WTC11 (cell line): ENCODE data around the gene PPFIBP1. TPM values are rescaled to one million over a fixed set of nuclear protein-coding genes. Genes with fewer than 3 reads are reported as not detected.
A peak's percentile ranks its signal among the peaks of the same experiment; 100 is the strongest.
"Not testable (repeated sequence)": the region's sequence is repeated elsewhere in the genome, so short reads cannot be mapped to it uniquely, and the experiment has no call there.

ENCODE experiments used
- ATAC-seq: fragments of 200-7000 bp; cut with Tn5 transposase; 2 replicates; pipeline ENCODE4 v1.10.0; 2021; ENCODE audit warnings: mild to moderate bottlenecking, moderate library complexity
- CTCF ChIA-PET: fragments of 300-600 bp; sonication (Branson Sonifier 250); formaldehyde crosslinking; loops from one replicate; lab custom pipeline; 2021; ENCODE audit warnings: antibody characterized with exemption; lab: Charles Lee
- POLR2A ChIA-PET: fragments of 350-600 bp; sonication (Branson Sonifier 250); formaldehyde crosslinking; loops from one replicate; lab custom pipeline; 2021; ENCODE audit warnings: antibody characterized with exemption; lab: Charles Lee
- DNase-seq: peaks from one replicate; pipeline ENCODE4 v3.0.0; 2021; ENCODE audit warnings: low spot score
- H3K27ac Mint-ChIP-seq: 2 replicates; pipeline ENCODE4 v1.8.0; 2021; ENCODE audit warnings: mixed read lengths
- H3K27me3 Mint-ChIP-seq: 2 replicates; pipeline ENCODE4 v1.8.0; 2021; ENCODE audit warnings: low read depth, mild to moderate bottlenecking, moderate library complexity, mixed read lengths
- H3K36me3 Mint-ChIP-seq: 2 replicates; pipeline ENCODE4 v1.8.0; 2021; ENCODE audit warnings: mixed read lengths
- H3K4me1 Mint-ChIP-seq: 2 replicates; pipeline ENCODE4 v1.8.0; 2022; ENCODE audit warnings: mixed read lengths
- H3K4me3 Mint-ChIP-seq: 2 replicates; pipeline ENCODE4 v1.8.0; 2021; ENCODE audit warnings: mild to moderate bottlenecking, moderate library complexity, mixed read lengths
- H3K9me3 Mint-ChIP-seq: 2 replicates; pipeline ENCODE4 v1.8.0; 2021; ENCODE audit warnings: mixed read lengths
- MYBL2 ChIP-seq: sonication (generic); formaldehyde crosslinking; IDR thresholded peaks from 2 replicates; pipeline ENCODE4 v1.8.1; 2023; ENCODE audit warnings: mild to moderate bottlenecking, moderate library complexity, missing genetic modification reagents
- NFE2L1 ChIP-seq: sonication (generic); formaldehyde crosslinking; IDR thresholded peaks from 2 replicates; pipeline ENCODE4 v1.8.1; 2023; ENCODE audit warnings: missing genetic modification reagents
- SOX15 ChIP-seq: fragments of 250-450 bp; sonication (Bioruptor Pico); IDR thresholded peaks from 2 replicates; pipeline ENCODE4 v1.9.0; 2021; ENCODE audit warnings: mild to moderate bottlenecking
- TEAD1 ChIP-seq: sonication (generic); formaldehyde crosslinking; IDR thresholded peaks from 2 replicates; pipeline ENCODE4 v1.8.0; 2022; ENCODE audit warnings: mild to moderate bottlenecking, missing genetic modification reagents
- TEAD4 ChIP-seq: sonication (generic); formaldehyde crosslinking; IDR thresholded peaks from 2 replicates; pipeline ENCODE4 v1.8.0; 2022; ENCODE audit warnings: mild to moderate bottlenecking, missing genetic modification reagents
- ZBTB21 ChIP-seq: sonication (generic); formaldehyde crosslinking; IDR thresholded peaks from 2 replicates; pipeline ENCODE4 v1.8.1; 2023; ENCODE audit warnings: mild to moderate bottlenecking, missing genetic modification reagents, borderline replicate concordance
- ZNF232 ChIP-seq: sonication (generic); formaldehyde crosslinking; IDR thresholded peaks from 2 replicates; pipeline ENCODE4 v1.8.0; 2022; ENCODE audit warnings: mild to moderate bottlenecking, missing genetic modification reagents
- ZNF263 ChIP-seq: sonication (generic); formaldehyde crosslinking; IDR thresholded peaks from 2 replicates; pipeline ENCODE4 v1.8.1; 2022; ENCODE audit warnings: low read depth, mild to moderate bottlenecking, moderate library complexity, missing genetic modification reagents
- ZNF396 ChIP-seq: fragments of 250-450 bp; sonication (Bioruptor Pico); IDR thresholded peaks from 2 replicates; pipeline ENCODE4 v1.8.0; 2021; ENCODE audit warnings: mild to moderate bottlenecking, moderate library complexity, borderline replicate concordance
- ZNF416 ChIP-seq: fragments of 250-450 bp; sonication (Bioruptor Pico); IDR thresholded peaks from 2 replicates; pipeline ENCODE4 v1.9.0; 2021; ENCODE audit warnings: mild to moderate bottlenecking, inconsistent platforms
- total RNA-seq: library from RNA; stranded (reverse); gene quantifications from 3 replicates; pipeline ENCODE4 v1.2.3, GENCODE V29; 2021
- TF ChIP-seq, protein P1 (sequence below): sonication (generic); formaldehyde crosslinking; IDR thresholded peaks from 2 replicates; pipeline ENCODE4 v1.8.0; 2022; ENCODE audit warnings: mild to moderate bottlenecking, missing genetic modification reagents
- TF ChIP-seq, protein P2 (sequence below): sonication (generic); formaldehyde crosslinking; IDR thresholded peaks from 2 replicates; pipeline ENCODE4 v1.8.1; 2023; ENCODE audit warnings: mild to moderate bottlenecking, missing genetic modification reagents
- TF ChIP-seq, protein P3 (sequence below): sonication (generic); formaldehyde crosslinking; IDR thresholded peaks from 2 replicates; pipeline ENCODE4 v1.8.0; 2023; ENCODE audit warnings: missing genetic modification reagents, mild to moderate bottlenecking, borderline replicate concordance
- TF ChIP-seq, protein P4 (sequence below): sonication (generic); formaldehyde crosslinking; IDR thresholded peaks from 2 replicates; pipeline ENCODE4 v1.8.1; 2022; ENCODE audit warnings: low read depth, mild to moderate bottlenecking, moderate library complexity, missing genetic modification reagents, borderline replicate concordance

Gene PPFIBP1
- total RNA-seq, 1 experiment from 2014 or later: 27.7 TPM

DNA sequence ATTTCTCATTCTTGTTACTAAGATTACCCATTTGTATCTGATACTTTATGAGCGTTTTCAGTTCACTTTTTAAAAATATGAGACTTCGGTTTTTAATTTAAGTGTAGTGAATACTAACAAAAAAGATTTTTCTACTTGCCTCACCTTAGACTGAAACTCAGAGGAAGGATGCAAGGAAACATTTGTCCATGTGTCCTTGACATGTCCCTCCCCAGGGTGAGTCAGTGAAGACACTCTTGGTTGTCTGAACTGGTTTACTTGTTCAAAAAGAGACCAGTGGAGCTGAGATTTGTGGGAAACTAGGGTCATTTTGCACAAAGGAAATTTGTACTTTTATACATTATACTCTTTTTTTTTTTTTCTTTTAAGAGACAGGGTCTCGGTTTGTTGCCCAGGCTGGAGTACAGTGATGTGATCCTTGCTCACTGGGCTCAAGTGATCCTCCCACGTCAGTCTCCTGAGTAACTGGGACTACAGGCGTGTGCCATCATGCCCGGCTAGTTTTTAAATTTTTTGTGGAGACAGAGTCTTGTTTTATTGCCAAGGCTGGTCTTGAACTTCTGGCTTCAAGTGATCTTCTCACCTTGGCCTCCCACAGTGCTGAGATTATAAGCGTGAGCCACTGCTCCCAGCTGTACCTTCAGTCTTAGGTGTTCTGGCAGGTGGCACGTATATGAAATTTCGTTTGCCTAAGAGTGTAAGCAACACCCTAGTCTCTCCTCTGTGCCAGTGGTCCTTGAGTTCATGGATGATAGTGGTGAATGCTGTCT is 56.7 kb downstream of the PPFIBP1 start (continued):
- no peak for TF ChIP-seq ZBTB21 (CRISPR knock-in tag)

DNA sequence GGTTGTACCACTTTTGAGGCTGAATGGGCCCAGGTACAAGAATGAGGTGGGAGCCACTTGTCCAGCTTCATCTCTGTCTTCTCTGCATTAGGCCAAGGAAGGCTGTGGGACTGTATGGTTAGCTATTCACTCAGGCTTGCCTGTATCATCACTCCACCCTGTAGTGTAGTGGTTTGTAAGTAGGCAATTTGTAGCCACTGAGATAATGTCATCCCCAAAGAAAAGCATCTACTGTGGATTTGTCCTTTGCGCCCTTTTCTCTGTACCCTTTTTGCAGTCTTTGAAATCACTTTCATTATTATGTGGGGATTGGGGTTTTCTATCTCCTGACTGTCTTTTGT is 57.3 kb downstream of the PPFIBP1 start:
- H3K4me1 Mint-ChIP-seq, H3K9me3 Mint-ChIP-seq, ATAC-seq, POLR2A ChIA-PET, H3K4me3 Mint-ChIP-seq, H3K36me3 Mint-ChIP-seq, DNase-seq, CTCF ChIA-PET, H3K27me3 Mint-ChIP-seq, H3K27ac Mint-ChIP-seq: not testable (repeated sequence)

DNA sequence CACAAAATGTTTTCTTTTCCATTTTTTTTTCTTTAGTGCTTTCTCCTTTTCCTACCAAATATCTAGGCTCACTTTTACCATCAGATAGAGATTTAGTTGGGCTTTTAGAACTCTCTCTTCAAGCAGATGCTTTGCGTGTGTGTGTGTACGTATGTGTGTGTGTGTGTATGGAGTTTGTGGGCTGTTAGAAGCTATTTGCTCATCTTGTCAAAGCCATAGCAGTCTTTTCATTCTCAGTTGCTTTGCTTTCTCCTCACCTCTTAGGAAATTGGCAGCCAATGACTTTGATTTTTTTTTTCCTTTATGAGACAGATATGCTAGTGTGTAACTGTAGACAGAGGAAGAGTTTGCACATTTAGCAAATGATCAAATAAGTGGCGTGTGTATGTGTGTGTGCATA is 57.8 kb downstream of the PPFIBP1 start:
- H3K9me3 Mint-ChIP-seq, H3K27ac Mint-ChIP-seq, DNase-seq, H3K4me1 Mint-ChIP-seq, POLR2A ChIA-PET, H3K4me3 Mint-ChIP-seq, CTCF ChIA-PET, H3K36me3 Mint-ChIP-seq, H3K27me3 Mint-ChIP-seq, ATAC-seq: not testable (repeated sequence)

DNA sequence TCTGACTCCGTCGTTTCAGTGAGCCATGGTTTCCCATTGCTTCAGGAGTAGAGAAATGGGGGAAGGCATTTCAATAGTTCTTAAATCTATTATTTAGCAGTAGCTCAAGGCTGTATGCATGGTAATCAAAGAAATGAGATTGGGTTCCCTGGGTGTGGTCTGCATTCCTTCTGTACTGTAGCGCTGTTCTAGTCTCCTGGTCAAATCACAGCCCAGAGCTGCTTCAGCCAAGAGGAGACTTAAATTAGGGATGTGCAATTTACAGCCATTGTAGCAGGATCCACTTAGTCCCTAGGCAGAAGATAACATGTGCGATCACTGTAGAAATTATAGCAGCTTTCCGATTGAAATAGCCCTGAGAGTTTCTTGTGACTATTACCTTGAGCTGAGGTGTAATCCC is 58.4 kb downstream of the PPFIBP1 start:
- DNase-seq, H3K4me1 Mint-ChIP-seq, H3K27ac Mint-ChIP-seq, CTCF ChIA-PET, H3K27me3 Mint-ChIP-seq, H3K4me3 Mint-ChIP-seq, H3K36me3 Mint-ChIP-seq, POLR2A ChIA-PET, H3K9me3 Mint-ChIP-seq: not testable (repeated sequence)
- ATAC-seq: peak; percentile 34; the same call in 1 of the 2 replicates

DNA sequence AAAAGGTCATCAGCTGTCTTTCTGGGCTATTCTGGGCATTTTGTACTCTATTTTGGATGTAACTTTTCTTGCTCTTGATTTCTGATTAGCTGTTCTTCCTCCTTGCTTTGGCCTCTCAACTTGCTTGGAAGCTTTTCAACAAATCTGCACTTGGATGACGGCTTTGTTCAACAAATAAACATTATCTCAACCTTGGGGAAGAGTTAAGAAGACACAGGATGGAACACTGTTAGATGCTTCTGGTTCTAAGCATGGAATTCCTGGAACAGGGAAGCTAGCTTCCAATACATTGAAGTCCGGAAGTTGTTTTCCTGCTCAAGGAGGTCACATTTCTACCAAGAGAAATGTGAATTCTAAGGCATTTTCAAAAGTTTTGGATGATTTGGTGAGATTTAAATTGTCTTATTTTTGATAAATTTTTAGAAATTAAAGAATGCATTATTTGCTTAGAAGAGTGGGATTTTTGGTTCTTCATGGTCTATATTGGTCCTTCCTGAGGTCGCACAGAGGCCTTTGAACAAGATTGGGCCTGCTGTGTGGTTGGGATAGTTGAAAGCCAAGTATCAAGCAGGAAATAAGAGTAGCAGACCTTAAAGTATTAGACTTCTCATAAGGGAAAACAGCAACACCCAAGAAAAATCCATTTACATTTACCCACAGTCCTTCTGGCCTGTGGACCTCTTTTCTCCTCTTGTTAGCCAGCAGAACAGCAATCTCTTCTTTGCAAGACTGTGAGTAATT is 59.2 kb downstream of the PPFIBP1 start:
- DNase-seq (no peak), ATAC-seq (no peak)
- no peak for TF ChIP-seq SOX15 (CRISPR knock-in tag)
- TF ChIP-seq, protein P1, sequence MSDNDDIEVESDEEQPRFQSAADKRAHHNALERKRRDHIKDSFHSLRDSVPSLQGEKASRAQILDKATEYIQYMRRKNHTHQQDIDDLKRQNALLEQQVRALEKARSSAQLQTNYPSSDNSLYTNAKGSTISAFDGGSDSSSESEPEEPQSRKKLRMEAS: no peak
- no peak for TF ChIP-seq ZNF396
- TF ChIP-seq TEAD1 (CRISPR knock-in tag): no peak
- TF ChIP-seq, protein P2, sequence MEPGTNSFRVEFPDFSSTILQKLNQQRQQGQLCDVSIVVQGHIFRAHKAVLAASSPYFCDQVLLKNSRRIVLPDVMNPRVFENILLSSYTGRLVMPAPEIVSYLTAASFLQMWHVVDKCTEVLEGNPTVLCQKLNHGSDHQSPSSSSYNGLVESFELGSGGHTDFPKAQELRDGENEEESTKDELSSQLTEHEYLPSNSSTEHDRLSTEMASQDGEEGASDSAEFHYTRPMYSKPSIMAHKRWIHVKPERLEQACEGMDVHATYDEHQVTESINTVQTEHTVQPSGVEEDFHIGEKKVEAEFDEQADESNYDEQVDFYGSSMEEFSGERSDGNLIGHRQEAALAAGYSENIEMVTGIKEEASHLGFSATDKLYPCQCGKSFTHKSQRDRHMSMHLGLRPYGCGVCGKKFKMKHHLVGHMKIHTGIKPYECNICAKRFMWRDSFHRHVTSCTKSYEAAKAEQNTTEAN (CRISPR knock-in tag): no peak
- ChIA-PET POLR2A (no interaction called here), CTCF (interaction anchor here (1.4 kb wide), 1 partner anchor 60 kb away, joined by 3 read pairs; no protein-coding TSS in a partner anchor)
- H3K4me1 Mint-ChIP-seq: no peaks in the 10 kb centered on the region
- no peak overlapping the region for H3K4me3 Mint-ChIP-seq
- H3K36me3 Mint-ChIP-seq: no peaks in the 10 kb centered on the region; the same call in 1 of the 2 replicates
- H3K27me3 Mint-ChIP-seq: no peaks in the 10 kb centered on the region
- H3K27ac Mint-ChIP-seq: no peak overlapping the region
- H3K9me3 Mint-ChIP-seq: no peaks in the 10 kb centered on the region

DNA sequence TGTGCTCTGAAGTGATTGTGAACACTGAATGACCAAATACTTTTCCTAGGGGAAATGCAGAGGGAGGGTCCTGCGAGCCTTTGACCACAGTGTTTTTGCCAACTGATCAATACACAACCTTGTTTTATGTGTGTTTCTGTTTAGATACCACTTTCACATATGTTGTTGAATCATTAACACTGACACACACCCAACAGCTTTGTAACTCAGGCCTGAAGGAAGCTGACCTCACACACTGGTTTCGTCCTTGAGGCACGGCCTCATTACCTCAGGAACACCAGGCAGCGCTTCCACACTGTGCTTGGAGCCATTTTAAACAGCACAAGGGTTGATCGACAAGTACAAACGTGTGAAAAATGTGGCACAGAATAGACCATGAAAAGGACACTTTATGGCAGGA is 60.0 kb downstream of the PPFIBP1 start:
- Mint-ChIP-seq H3K36me3 (no peaks in the 10 kb centered on the region), H3K27me3 (no peaks in the 10 kb centered on the region), H3K27ac (no peak overlapping the region; the same call in 1 of the 2 replicates), H3K4me3 (no peak overlapping the region), H3K4me1 (no peaks in the 10 kb centered on the region), H3K9me3 (no peaks in the 10 kb centered on the region)
- CTCF ChIA-PET: interaction anchor here (1.4 kb wide), 1 partner anchor 61 kb away, joined by 3 read pairs; no protein-coding TSS in a partner anchor
- ATAC-seq (no peak), DNase-seq (no peak)
- POLR2A ChIA-PET: no interaction called here
- TF ChIP-seq MYBL2 (CRISPR knock-in tag): no peak
- TF ChIP-seq, protein P3, sequence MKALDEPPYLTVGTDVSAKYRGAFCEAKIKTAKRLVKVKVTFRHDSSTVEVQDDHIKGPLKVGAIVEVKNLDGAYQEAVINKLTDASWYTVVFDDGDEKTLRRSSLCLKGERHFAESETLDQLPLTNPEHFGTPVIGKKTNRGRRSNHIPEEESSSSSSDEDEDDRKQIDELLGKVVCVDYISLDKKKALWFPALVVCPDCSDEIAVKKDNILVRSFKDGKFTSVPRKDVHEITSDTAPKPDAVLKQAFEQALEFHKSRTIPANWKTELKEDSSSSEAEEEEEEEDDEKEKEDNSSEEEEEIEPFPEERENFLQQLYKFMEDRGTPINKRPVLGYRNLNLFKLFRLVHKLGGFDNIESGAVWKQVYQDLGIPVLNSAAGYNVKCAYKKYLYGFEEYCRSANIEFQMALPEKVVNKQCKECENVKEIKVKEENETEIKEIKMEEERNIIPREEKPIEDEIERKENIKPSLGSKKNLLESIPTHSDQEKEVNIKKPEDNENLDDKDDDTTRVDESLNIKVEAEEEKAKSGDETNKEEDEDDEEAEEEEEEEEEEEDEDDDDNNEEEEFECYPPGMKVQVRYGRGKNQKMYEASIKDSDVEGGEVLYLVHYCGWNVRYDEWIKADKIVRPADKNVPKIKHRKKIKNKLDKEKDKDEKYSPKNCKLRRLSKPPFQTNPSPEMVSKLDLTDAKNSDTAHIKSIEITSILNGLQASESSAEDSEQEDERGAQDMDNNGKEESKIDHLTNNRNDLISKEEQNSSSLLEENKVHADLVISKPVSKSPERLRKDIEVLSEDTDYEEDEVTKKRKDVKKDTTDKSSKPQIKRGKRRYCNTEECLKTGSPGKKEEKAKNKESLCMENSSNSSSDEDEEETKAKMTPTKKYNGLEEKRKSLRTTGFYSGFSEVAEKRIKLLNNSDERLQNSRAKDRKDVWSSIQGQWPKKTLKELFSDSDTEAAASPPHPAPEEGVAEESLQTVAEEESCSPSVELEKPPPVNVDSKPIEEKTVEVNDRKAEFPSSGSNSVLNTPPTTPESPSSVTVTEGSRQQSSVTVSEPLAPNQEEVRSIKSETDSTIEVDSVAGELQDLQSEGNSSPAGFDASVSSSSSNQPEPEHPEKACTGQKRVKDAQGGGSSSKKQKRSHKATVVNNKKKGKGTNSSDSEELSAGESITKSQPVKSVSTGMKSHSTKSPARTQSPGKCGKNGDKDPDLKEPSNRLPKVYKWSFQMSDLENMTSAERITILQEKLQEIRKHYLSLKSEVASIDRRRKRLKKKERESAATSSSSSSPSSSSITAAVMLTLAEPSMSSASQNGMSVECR (CRISPR knock-in tag): no peak
- no peak for TF ChIP-seq ZNF232 (CRISPR knock-in tag)
- TF ChIP-seq ZNF416 (CRISPR knock-in tag): no peak
- no peak for TF ChIP-seq NFE2L1 (CRISPR knock-in tag)
- no peak for TF ChIP-seq ZNF263 (CRISPR knock-in tag)
- TF ChIP-seq TEAD4: no peak
- no peak for TF ChIP-seq ZBTB21 (CRISPR knock-in tag)
- TF ChIP-seq, protein P4, sequence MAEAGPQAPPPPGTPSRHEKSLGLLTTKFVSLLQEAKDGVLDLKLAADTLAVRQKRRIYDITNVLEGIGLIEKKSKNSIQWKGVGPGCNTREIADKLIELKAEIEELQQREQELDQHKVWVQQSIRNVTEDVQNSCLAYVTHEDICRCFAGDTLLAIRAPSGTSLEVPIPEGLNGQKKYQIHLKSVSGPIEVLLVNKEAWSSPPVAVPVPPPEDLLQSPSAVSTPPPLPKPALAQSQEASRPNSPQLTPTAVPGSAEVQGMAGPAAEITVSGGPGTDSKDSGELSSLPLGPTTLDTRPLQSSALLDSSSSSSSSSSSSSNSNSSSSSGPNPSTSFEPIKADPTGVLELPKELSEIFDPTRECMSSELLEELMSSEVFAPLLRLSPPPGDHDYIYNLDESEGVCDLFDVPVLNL: no peak
